ENCODE measurements around the gene SARS1. TPM values are rescaled to one million over a fixed set of nuclear protein-coding genes. Genes with fewer than 3 reads are reported as not detected.
A peak's percentile ranks its signal among the peaks of the same experiment; 100 is the strongest.

Gene SARS1
- total RNA-seq, 1 donor from 2014 or later: 156 TPM

- peak; percentile 89 for DNase-seq (ENCODE audit: low read depth, low spot score)
- H3K4me3 Mint-ChIP-seq: peak overlapping the region; percentile 65
- H3K36me3 Mint-ChIP-seq (ENCODE audit: low read depth): peaks cover 2% of the 10 kb centered on the region
- TF ChIP-seq, protein P1, sequence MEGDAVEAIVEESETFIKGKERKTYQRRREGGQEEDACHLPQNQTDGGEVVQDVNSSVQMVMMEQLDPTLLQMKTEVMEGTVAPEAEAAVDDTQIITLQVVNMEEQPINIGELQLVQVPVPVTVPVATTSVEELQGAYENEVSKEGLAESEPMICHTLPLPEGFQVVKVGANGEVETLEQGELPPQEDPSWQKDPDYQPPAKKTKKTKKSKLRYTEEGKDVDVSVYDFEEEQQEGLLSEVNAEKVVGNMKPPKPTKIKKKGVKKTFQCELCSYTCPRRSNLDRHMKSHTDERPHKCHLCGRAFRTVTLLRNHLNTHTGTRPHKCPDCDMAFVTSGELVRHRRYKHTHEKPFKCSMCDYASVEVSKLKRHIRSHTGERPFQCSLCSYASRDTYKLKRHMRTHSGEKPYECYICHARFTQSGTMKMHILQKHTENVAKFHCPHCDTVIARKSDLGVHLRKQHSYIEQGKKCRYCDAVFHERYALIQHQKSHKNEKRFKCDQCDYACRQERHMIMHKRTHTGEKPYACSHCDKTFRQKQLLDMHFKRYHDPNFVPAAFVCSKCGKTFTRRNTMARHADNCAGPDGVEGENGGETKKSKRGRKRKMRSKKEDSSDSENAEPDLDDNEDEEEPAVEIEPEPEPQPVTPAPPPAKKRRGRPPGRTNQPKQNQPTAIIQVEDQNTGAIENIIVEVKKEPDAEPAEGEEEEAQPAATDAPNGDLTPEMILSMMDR (conservative IDR thresholded peaks at IDR 0.05): peak; percentile 98
- H3K27ac Mint-ChIP-seq (ENCODE audit: unreplicated experiment): no peak overlapping the region
- peaks cover 4% of the 10 kb centered on the region for H3K27me3 Mint-ChIP-seq (ENCODE audit: low read depth)
- H3K4me1 Mint-ChIP-seq: peaks cover 24% of the 10 kb centered on the region
- no peaks in the 10 kb centered on the region for H3K9me3 Mint-ChIP-seq
These were observed 50.1 kb downstream of the SARS1 start for GRCh38 chr1:109263597-109264378.

GRCh38 chr1:109264379-109264755 lies 50.6 kb downstream of the SARS1 start:
- TF ChIP-seq, protein P1 (conservative IDR thresholded peaks at IDR 0.05): no peak
- DNase-seq (ENCODE audit: low read depth, low spot score): no peak

DNA sequence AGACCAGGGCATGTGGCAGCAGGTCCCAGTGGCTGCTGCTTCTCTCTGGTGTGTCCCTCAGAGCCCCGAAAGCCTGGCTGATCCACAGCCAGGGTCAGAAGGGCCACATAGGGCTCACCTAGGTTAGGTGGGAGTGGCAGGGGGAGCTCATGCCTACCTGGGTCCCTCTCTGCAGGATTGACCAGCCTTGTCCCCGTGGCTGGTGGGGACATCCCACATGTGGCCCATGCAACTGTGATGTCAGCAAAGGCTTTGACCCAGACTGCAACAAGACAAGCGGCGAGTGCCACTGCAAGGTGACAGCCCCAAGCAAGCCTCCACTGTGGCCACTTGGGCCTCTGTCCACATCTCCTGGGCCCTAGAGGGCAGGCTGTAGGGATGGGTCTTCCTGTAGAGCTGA lies 51.3 kb downstream of the SARS1 start:
- H3K27me3 Mint-ChIP-seq (ENCODE audit: low read depth): peaks cover 4% of the 10 kb centered on the region
- H3K36me3 Mint-ChIP-seq (ENCODE audit: low read depth): peaks cover 2% of the 10 kb centered on the region
- no peaks in the 10 kb centered on the region for H3K9me3 Mint-ChIP-seq
- no peak for DNase-seq (ENCODE audit: low read depth, low spot score)
- H3K4me3 Mint-ChIP-seq: no peak overlapping the region
- TF ChIP-seq, protein P1 (conservative IDR thresholded peaks at IDR 0.05): no peak
- H3K4me1 Mint-ChIP-seq: peaks cover 14% of the 10 kb centered on the region
- H3K27ac Mint-ChIP-seq (ENCODE audit: unreplicated experiment): no peak overlapping the region

More at GRCh38 chr1:109264379-109264755, 50.6 kb downstream of the SARS1 start:
- Mint-ChIP-seq H3K27ac (ENCODE audit: unreplicated experiment) (no peak overlapping the region), H3K4me3 (no peak overlapping the region), H3K27me3 (ENCODE audit: low read depth) (peaks cover 4% of the 10 kb centered on the region), H3K36me3 (ENCODE audit: low read depth) (peaks cover under 1% of the 10 kb centered on the region), H3K9me3 (no peaks in the 10 kb centered on the region), H3K4me1 (peaks cover 20% of the 10 kb centered on the region)

DNA sequence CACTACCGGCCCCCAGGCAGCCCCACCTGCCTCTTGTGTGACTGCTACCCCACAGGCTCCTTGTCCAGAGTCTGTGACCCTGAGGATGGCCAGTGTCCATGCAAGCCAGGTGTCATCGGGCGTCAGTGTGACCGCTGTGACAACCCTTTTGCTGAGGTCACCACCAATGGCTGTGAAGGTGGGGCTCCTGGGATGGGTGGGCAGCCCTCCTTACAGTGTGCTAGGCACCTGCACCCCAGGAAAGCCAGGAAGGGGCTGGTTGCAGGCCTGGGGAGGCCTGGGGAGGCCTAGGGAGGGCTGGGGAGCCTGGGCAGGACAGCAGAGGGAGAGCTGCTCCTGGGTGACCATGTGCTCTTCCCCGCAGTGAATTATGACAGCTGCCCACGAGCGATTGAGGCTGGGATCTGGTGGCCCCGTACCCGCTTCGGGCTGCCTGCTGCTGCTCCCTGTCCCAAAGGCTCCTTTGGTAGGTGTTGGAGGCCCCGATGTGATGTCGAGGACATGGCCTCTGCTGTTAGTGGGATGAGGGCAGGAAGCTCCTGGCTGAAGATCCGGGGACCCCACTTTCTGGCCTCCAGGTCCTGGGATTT lies 52.1 kb downstream of the SARS1 start:
- Mint-ChIP-seq H3K4me3 (no peak overlapping the region), H3K27me3 (ENCODE audit: low read depth) (peaks cover 4% of the 10 kb centered on the region), H3K27ac (ENCODE audit: unreplicated experiment) (no peak overlapping the region), H3K4me1 (peaks cover 6% of the 10 kb centered on the region), H3K9me3 (no peaks in the 10 kb centered on the region), H3K36me3 (ENCODE audit: low read depth) (peaks cover 3% of the 10 kb centered on the region)
- no peak for DNase-seq (ENCODE audit: low read depth, low spot score)
- TF ChIP-seq, protein P1 (conservative IDR thresholded peaks at IDR 0.05): no peak

GRCh38 chr1:109266965-109267364 lies 53.2 kb downstream of the SARS1 start:
- Mint-ChIP-seq H3K27ac (ENCODE audit: unreplicated experiment) (no peak overlapping the region), H3K27me3 (ENCODE audit: low read depth) (peaks cover 4% of the 10 kb centered on the region), H3K36me3 (ENCODE audit: low read depth) (peaks cover 9% of the 10 kb centered on the region), H3K4me1 (peaks cover 6% of the 10 kb centered on the region), H3K4me3 (no peak overlapping the region), H3K9me3 (no peaks in the 10 kb centered on the region)
- TF ChIP-seq, protein P1 (conservative IDR thresholded peaks at IDR 0.05): no peak
- DNase-seq (ENCODE audit: low read depth, low spot score): no peak
